Upper lobe of right lung (tissue), 1 donor: ENCODE measurements around the gene RASAL2. TPM values are rescaled to one million over a fixed set of nuclear protein-coding genes. Genes with fewer than 3 reads are reported as not detected.

Experiments
- ATAC-seq: fragments of 200-7000 bp; cut with Tn5 transposase; one replicate; pipeline ENCODE4 v1.9.1; 2020; ENCODE audit warnings: mild to moderate bottlenecking, moderate library complexity
- DNase-seq: peaks from one replicate; pipeline ENCODE4 v3.0.0-alpha.2; 2020
- H3K27ac ChIP-seq: fragments of 200-600 bp; one replicate; pipeline ENCODE4 v1.8.0; 2022
- H3K27me3 ChIP-seq: fragments of 200-600 bp; one replicate; pipeline ENCODE4 v1.8.0; 2022; ENCODE audit warnings: mild to moderate bottlenecking
- H3K36me3 ChIP-seq: fragments of 200-600 bp; one replicate; pipeline ENCODE4 v1.8.0; 2022
- H3K4me1 ChIP-seq: fragments of 200-600 bp; one replicate; pipeline ENCODE4 v1.8.0; 2022
- H3K4me3 ChIP-seq: fragments of 200-600 bp; one replicate; pipeline ENCODE4 v1.8.0; 2022; ENCODE audit warnings: mild to moderate bottlenecking
- H3K9me3 ChIP-seq: fragments of 200-600 bp; one replicate; pipeline ENCODE4 v1.8.0; 2022
- CTCF ChIP-seq: fragments of 200-600 bp; IDR thresholded peaks from one replicate; pipeline ENCODE4 v1.8.0; 2022; ENCODE audit warnings: antibody characterized with exemption
- intact Hi-C: fragments of 100-400 bp; cut with DNase I; formaldehyde crosslinking; loops from one replicate; pipeline ENCODE4 v1.11.0; 2022
- total RNA-seq: library from RNA; stranded (reverse); fragmentation: NEBNext Ultra II Directional; extraction: Animal tissue kit (Norgen Biotek cat#: 25700); gene quantifications from one replicate; pipeline ENCODE4 v1.2.1, GENCODE V29; 2021
- donor health status: DM: no; HTN: yes; CAD: no; lungs with severe emphysema.

Gene RASAL2
- total RNA-seq, 1 donor from 2014 or later = 39.4 TPM

DNA sequence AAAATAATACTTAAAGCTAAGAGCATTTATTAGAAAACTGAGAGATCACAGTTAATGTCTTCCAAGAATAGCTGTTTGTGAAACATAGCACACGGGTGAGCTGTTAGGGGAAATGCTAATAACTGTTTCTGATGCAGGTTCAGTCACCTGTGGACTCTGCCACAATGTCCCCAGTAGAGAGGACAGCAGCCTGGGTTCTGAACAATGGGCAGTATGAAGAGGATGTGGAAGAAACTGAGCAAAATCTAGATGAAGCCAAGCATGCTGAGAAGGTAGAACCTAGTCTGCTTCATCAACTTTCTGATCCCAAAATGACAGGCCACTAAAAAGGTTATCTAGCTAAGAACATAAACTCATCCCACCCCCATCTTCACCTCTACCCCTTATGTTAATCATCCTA lies 370.2 kb downstream of the RASAL2 start:
- TF ChIP-seq CTCF = no peak
- DNase-seq = no peak
- intact Hi-C loops = no loop called here
- Histone ChIP-seq H3K27me3 (no peaks in the 10 kb centered on the region), H3K4me3 (no peak overlapping the region), H3K27ac (no peak overlapping the region), H3K9me3 (no peaks in the 10 kb centered on the region), H3K36me3 (peaks cover 42% of the 10 kb centered on the region), H3K4me1 (no peaks in the 10 kb centered on the region)
- ATAC-seq = no peak

DNA sequence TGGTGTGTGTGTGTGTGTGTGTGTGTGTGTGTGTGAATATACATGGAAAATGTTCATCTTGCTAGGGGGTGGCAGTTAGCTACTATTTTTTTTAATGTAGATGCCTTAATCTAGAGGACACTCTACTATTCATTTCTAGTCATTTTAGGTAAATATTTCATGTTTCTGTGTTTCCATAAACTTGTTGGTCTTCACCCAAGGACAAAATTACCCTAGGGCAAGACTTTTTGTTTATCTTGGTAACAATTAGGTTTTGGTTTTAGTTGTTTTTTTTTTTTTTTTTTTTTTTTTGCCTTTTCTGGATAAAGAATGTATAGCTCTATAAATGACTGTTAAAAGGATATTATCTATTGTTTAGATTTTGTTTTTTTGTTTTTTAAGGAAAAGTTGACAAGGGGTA lies 370.7 kb downstream of the RASAL2 start:
- H3K9me3 ChIP-seq = no peaks in the 10 kb centered on the region
- H3K4me3 ChIP-seq = no peak overlapping the region
- TF ChIP-seq CTCF = no peak
- DNase-seq (no peak), ATAC-seq (no peak)
- H3K36me3 ChIP-seq = peaks cover 39% of the 10 kb centered on the region
- no peaks in the 10 kb centered on the region for H3K27me3 ChIP-seq
- intact Hi-C loops = no loop called here
- no peaks in the 10 kb centered on the region for H3K4me1 ChIP-seq
- H3K27ac ChIP-seq = no peak overlapping the region

GRCh38 chr1:178465011-178465410 lies 371.1 kb downstream of the RASAL2 start:
- no peaks in the 10 kb centered on the region for H3K27me3 ChIP-seq
- H3K4me1 ChIP-seq = no peaks in the 10 kb centered on the region
- no peak for TF ChIP-seq CTCF
- DNase-seq = no peak
- no peak overlapping the region for H3K4me3 ChIP-seq
- intact Hi-C loops = no loop called here
- H3K36me3 ChIP-seq = peaks cover 38% of the 10 kb centered on the region
- ATAC-seq = no peak
- no peaks in the 10 kb centered on the region for H3K9me3 ChIP-seq
- no peak overlapping the region for H3K27ac ChIP-seq

- no peak overlapping the region for H3K27ac ChIP-seq
- ATAC-seq (no peak), DNase-seq (no peak)
- H3K27me3 ChIP-seq = no peaks in the 10 kb centered on the region
- H3K4me3 ChIP-seq = no peak overlapping the region
- H3K36me3 ChIP-seq = peaks cover 38% of the 10 kb centered on the region
- H3K4me1 ChIP-seq = no peaks in the 10 kb centered on the region
- H3K9me3 ChIP-seq = no peaks in the 10 kb centered on the region
- no peak for TF ChIP-seq CTCF
- intact Hi-C loops = no loop called here
Measured at GRCh38 chr1:178467837-178468236, 373.9 kb downstream of the RASAL2 start.

DNA sequence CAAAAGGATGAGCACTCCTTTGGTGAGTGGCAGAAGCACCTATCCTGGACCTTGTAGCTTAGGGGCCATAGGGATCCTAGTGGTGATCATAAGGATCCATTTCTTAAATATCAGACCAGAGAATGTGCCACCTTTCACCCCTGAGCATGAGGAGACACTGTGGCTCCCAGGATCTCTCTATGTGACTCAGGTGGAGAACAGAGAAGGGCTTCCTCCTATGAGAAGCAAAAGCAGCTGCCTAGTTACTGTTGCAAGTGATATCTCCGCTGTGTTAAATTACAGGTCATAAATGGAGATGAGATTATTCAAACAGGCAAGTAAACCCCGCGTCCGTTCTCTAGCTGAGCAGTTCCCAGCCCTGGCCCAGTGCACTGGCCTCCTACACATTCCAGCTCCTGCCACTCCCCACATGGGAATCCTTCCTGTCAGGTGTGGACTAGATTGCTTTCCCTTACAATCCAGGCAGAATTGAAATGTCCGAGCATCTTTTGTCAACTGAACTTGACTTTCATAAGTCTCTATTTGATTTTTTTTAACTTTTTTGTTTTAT lies 376.6 kb downstream of the RASAL2 start:
- Histone ChIP-seq H3K9me3 (no peaks in the 10 kb centered on the region), H3K27me3 (no peaks in the 10 kb centered on the region), H3K36me3 (peaks cover 47% of the 10 kb centered on the region), H3K27ac (no peak overlapping the region), H3K4me3 (no peak overlapping the region), H3K4me1 (no peaks in the 10 kb centered on the region)
- DNase-seq (no peak), ATAC-seq (peak; percentile 91)
- intact Hi-C loops = no loop called here
- TF ChIP-seq CTCF = no peak

GRCh38 chr1:178472531-178472930 lies 378.6 kb downstream of the RASAL2 start:
- DNase-seq = no peak
- Histone ChIP-seq H3K36me3 (peaks cover 26% of the 10 kb centered on the region), H3K4me1 (no peaks in the 10 kb centered on the region), H3K9me3 (no peaks in the 10 kb centered on the region), H3K4me3 (no peak overlapping the region), H3K27me3 (no peaks in the 10 kb centered on the region), H3K27ac (no peak overlapping the region)
- intact Hi-C loops = no loop called here
- no peak for ATAC-seq
- TF ChIP-seq CTCF = no peak
